Activated CD8-positive, alpha-beta memory T cell treated with anti-CD3 and anti-CD28 coated beads, Interleukin-2, amount 50 U/mL, for 24 hours (primary cell): ENCODE measurements around the gene NDUFAF2.
"Not testable (repeated sequence)": the region's sequence is repeated elsewhere in the genome, so short reads cannot be mapped to it uniquely, and the experiment has no call there.

Experiments used
- DNase-seq: peaks from one replicate; pipeline ENCODE4 v3.0.0-alpha.2; 2020; ENCODE audit errors: extremely low read depth

The NDUFAF2 gene

DNA sequence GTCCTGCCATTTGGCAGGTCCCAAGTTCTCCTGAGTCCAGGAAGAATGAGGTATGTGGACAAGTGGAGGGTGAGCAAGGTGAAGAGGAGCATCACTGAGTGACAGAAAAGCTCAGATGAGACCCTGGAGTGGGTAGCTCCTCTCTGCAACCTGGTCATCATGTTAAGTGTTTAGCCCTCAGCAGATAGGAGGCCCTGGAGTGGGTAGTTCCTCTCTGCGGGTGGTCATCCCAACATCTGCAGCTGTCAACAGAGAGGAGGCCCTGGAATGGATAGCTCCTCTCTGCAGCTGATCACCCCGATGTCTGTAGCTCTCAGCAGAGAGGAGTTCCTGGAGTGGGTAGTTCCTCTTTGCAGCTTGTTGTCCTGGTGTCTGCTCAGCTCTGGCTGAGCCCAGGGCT lies 48.4 kb downstream of the NDUFAF2 start:
- no peak for DNase-seq

- no peak for DNase-seq
These were observed 49.0 kb downstream of the NDUFAF2 start for GRCh38 chr5:60993875-60994571.

- DNase-seq: no peak
These were observed 51.4 kb downstream of the NDUFAF2 start for GRCh38 chr5:60996368-60996767.

DNA sequence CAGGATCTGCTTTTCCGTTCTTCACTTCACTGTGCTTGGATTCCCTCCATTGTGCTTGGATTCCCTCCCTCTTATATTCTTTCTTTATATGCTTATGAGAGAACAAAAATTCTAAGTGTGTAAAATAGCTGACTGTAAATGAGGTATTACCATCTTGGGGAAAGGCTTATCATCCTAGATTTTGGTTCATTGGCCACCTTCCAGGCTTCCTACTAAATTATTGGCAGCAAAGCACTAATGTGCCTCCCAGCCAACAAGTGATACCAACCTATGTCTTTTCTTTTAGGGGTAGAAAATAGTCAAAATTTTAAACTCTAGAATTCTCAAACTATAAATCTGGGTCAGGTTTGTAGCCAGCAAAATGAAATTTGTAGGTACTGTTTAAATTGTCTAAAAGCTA lies 52.7 kb downstream of the NDUFAF2 start:
- no peak for DNase-seq

DNA sequence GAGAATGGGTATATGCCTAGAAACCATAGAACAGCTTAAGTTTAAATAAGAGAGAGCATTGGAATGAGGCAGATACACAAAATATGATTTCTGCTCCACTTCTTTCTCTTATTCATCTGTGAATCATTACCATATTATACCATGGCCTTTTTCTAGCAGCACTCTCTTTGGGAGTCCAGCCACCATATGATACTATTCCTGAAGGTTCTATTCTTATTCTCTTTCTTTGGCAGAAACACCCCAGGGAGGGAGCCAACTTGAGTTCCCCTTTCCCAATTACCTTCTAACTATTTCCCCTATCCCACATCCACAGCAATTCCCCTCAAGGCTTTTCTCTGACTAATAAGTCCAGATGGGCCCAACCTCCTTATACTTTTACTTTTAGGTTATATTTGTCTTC lies 55.9 kb downstream of the NDUFAF2 start:
- no peak for DNase-seq

GRCh38 chr5:61001647-61002046 lies 56.6 kb downstream of the NDUFAF2 start:
- DNase-seq: no peak

GRCh38 chr5:61002611-61003355 lies 57.8 kb downstream of the NDUFAF2 start:
- no peak for DNase-seq

DNA sequence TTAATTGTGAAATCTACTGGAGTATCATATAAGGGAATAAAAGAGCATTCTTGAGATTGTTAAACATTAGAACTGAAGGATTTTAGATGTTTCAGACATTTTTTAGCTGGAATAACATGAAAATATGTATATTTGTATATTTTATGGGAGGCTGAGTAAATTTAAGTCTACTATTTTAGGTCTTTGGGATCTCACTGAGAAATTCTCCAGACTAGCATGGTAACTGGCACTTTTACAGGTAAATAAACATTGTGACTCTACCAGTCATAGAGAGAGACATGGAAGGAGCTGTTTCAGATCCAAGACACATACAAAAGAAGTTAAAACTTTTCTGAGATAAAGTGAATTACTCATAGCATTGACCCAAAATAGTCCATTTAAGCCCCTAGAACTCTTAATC lies 59.4 kb downstream of the NDUFAF2 start:
- no peak for DNase-seq

DNA sequence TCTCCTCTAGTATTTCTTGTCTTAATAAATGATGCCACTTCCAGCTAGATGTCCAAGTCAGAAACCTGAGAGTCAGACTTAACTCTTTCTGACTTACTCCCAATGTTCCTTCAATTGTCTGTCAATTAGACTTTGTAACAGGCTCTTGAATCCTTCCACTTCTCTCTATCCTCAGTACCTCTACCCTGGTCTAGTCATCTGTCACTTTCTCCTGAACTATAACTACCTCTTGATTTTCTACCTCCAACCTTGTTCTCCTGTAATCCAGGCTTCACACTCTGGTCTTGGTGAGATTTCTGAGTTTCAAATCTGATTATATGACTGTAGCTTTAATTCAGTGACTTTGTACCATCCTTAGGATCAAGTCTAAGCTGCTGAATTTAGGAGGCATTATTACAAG lies 64.9 kb downstream of the NDUFAF2 start:
- no peak for DNase-seq

GRCh38 chr5:61010467-61011454 lies 65.8 kb downstream of the NDUFAF2 start:
- no peak for DNase-seq

GRCh38 chr5:61018062-61018461 lies 73.1 kb downstream of the NDUFAF2 start:
- no peak for DNase-seq

DNA sequence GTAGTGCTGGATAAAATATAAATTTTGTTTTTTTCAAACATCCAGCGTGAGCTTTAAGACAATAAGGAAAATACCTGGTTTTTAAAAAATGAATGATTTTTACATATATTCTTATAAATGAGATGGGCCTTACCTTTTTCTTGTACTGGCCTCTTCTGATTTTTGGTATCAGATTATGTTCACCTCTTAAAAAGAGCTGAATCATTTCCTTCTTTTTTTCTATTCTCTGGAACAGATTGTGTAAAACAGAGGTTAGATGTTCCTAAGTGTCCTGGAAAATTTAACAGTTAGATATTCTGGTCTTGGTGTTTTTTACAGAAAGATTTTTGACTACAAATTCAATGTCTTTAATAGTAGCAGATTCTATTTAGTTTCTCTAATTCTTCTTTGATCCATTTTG lies 74.6 kb downstream of the NDUFAF2 start:
- DNase-seq: no peak

DNA sequence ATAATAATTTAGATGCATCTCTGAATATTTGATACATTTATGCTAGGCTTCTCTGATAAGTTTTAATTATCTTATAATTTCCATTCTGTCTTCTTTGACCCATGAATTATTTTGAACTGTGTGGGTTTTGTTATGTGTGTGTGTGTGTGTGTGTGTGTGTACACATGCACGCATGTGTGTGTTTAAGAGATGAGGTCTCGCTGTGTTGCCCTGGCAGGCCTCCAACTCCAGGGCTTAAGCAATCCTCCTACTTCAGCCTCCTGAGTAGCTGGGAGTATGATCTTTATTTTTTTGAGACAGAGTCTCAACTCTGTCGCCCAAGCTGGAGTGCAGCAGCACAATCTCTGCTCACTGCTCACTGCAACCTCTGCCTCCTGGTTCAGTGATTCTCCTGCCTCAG lies 75.4 kb downstream of the NDUFAF2 start:
- no peak for DNase-seq

- DNase-seq: no peak
These were observed 78.1 kb downstream of the NDUFAF2 start for GRCh38 chr5:61023131-61023530.

- DNase-seq: no peak
These were observed 81.0 kb downstream of the NDUFAF2 start for GRCh38 chr5:61026004-61026403.

DNA sequence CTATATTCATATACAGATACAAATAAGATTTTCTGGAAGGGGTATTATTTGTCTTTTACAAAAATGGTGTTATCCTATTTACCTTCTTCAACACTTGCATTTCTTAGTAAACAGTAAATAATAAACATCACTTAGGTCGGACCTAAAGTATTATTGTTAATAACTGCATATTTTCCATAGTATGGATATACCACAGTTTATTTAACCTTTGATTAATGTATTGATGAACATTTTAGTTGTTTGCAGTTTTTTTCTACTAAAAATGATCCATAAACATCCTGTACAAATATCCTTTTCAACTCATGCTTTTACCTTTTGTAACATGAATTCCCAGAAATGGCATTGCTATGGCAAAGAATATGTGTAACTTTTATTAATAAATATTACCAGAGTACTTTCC lies 83.4 kb downstream of the NDUFAF2 start:
- DNase-seq: no peak

DNA sequence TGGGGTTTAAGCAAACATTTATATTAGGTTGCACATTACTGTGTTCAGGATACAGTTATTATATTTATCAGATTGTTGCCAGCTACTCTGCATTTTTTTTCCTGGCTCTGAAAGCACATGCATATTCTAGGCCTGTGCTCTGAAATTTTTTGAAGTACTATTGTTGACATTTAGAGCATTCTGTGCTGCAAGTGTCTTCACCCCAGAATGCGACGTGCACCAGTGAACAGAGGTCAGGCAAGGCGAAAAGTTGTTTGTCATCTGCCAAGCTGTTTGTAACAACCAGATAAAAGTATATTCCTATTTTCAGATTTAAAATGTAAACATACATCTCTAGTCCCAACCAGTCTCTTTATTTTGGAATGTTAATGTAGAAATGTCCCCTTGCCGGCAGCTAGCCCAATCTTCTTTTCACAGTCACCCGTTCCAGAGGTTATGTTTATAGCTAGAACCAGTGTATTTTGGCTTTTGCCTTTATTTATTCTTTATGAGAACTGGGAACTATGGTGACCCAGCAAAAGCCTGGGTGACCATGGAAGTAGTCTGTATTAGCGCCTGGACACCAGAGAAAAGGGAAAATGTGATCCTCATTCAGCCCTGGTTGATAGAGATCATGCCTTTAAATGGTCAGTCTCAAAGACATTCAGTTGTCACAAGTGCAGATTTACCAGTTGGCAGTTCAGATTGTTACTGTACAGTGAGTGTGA lies 84.6 kb downstream of the NDUFAF2 start:
- DNase-seq: no peak

DNA sequence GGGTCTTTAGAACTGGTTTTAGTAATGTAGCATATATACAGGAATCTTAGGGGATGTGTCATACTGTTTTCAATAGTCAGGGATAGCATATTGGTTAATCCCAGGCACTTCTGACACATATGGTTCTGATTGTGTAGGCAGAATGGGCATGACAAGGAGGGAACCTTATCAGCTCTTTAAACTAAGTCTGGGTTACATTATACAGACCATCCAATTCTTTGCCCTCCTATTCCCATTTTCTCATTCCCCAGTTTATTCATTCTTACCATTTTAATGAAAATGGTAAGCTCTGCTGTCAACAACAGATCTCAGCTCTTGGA lies 85.1 kb downstream of the NDUFAF2 start:
- no peak for DNase-seq

GRCh38 chr5:61031301-61031700 lies 86.3 kb downstream of the NDUFAF2 start:
- not testable (repeated sequence) for DNase-seq

GRCh38 chr5:61044545-61044944 lies 99.5 kb downstream of the NDUFAF2 start:
- DNase-seq: no peak

GRCh38 chr5:61047346-61047745 lies 102.3 kb downstream of the NDUFAF2 start:
- DNase-seq: no peak

- no peak for DNase-seq
These were observed 103.5 kb downstream of the NDUFAF2 start for GRCh38 chr5:61048534-61048933.
